ENCODE data around the gene PSMB7.

Gene PSMB7

DNA sequence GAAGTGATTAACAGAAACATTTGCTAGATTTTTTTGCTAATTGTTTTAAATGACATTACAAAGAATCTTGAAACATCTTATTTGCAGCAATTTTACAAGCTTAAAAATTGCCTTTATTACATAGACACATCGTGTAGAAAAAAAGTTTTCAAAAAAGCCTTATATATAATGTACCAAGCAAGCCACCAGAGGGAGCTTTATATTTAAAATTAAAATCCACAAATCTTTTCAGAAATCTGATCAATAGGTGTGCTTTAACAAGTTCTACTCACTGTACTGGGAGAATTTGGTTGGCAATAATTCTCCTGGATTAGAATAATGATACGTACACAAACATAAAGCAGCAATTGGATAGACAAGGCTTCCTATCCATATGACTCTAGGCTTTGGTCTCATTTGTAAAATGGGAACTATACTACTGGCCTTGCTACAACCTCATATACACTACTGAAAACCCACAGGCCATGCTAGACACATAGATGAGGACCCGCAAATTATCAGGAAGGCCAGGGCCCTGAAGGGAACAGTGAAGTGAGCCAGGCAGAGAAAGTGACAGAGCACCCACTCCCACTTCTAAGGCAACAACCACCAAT lies 4.8 kb downstream of the PSMB7 start:
- H3K9ac ChIP-seq (ENCODE audit: insufficient read length), result no peak overlapping the region
- DNase-seq (ENCODE audit: low read depth, low spot score), result no peak
- no peaks in the 10 kb centered on the region for H3K9me3 ChIP-seq (ENCODE audit: low read depth, low read length)
- no peak overlapping the region for H3K4me3 ChIP-seq
- no peak overlapping the region for H3K27ac ChIP-seq
- no peak for TF ChIP-seq FOXP2 (optimal IDR thresholded peaks at IDR 0.05; ENCODE audit: control extremely low read depth, extremely low read length, insufficient read depth)
- peaks cover 89% of the 10 kb centered on the region for H3K36me3 ChIP-seq (ENCODE audit: insufficient read depth, low read length)

DNA sequence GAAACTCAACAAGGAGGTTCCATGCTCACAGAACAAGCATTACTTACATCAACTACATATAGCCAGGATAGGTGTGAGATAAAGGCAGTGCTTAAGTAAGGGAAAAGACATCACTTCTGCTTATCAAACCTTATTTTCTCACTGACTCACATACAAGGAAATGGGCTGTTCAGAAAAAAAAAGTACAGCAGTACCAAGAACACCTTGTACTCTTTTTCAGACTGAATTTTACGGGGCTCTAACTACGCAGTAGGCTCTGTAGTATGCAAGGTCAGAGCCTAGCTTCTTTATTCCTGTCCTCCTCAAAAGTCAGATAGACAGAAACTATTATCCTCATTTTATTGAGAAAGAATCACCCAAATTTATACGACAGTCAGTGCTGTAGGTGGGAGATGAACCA lies 5.8 kb downstream of the PSMB7 start:
- Histone ChIP-seq H3K36me3 (ENCODE audit: insufficient read depth, low read length) (peaks cover 95% of the 10 kb centered on the region), H3K27ac (no peak overlapping the region)
- no peak for DNase-seq (ENCODE audit: low read depth, low spot score)

DNA sequence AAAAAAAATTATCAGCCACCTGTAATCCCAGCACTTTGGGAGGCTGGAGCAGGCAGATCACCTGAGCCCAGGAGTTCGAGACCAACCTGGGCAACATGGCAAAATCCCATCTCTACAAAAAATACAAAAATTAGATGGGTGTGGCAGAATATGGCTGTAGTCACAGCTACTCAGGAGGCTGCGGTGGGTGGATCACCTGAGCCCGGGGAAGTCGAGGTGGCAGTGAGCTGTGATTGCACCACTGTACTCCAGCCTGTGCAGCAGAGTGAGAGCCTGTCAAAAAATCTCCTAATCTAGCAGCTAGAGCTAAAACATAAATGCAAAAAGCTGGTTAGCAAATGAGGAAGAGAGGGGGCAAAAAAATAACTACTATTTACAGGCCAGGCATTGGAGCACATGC lies 12.0 kb downstream of the PSMB7 start:
- Histone ChIP-seq H3K27ac (no peak overlapping the region), H3K9ac (ENCODE audit: insufficient read length) (no peak overlapping the region), H3K9me3 (ENCODE audit: low read depth, low read length) (no peaks in the 10 kb centered on the region), H3K36me3 (ENCODE audit: insufficient read depth, low read length) (peaks cover 86% of the 10 kb centered on the region), H3K4me3 (no peak overlapping the region)
- no peak for TF ChIP-seq POLR2AphosphoS5 (IDR thresholded peaks at IDR 0.05; ENCODE audit: borderline replicate concordance, low read depth, low read length)
- TF ChIP-seq EZH2 (IDR thresholded peaks at IDR 0.05), result no peak
- DNase-seq (ENCODE audit: low read depth, low spot score), result no peak

More for the DNA sequence above, 5.8 kb downstream of the PSMB7 start:
- no peak overlapping the region for H3K9ac ChIP-seq (ENCODE audit: insufficient read length)
- no peaks in the 10 kb centered on the region for H3K9me3 ChIP-seq (ENCODE audit: low read depth, low read length)
- TF ChIP-seq EZH2 (IDR thresholded peaks at IDR 0.05), result no peak
- no peak for TF ChIP-seq POLR2AphosphoS5 (IDR thresholded peaks at IDR 0.05; ENCODE audit: borderline replicate concordance, low read depth, low read length)
- TF ChIP-seq FOXP2 (optimal IDR thresholded peaks at IDR 0.05; ENCODE audit: control extremely low read depth, extremely low read length, insufficient read depth), result no peak
- no peak overlapping the region for H3K4me3 ChIP-seq

DNA sequence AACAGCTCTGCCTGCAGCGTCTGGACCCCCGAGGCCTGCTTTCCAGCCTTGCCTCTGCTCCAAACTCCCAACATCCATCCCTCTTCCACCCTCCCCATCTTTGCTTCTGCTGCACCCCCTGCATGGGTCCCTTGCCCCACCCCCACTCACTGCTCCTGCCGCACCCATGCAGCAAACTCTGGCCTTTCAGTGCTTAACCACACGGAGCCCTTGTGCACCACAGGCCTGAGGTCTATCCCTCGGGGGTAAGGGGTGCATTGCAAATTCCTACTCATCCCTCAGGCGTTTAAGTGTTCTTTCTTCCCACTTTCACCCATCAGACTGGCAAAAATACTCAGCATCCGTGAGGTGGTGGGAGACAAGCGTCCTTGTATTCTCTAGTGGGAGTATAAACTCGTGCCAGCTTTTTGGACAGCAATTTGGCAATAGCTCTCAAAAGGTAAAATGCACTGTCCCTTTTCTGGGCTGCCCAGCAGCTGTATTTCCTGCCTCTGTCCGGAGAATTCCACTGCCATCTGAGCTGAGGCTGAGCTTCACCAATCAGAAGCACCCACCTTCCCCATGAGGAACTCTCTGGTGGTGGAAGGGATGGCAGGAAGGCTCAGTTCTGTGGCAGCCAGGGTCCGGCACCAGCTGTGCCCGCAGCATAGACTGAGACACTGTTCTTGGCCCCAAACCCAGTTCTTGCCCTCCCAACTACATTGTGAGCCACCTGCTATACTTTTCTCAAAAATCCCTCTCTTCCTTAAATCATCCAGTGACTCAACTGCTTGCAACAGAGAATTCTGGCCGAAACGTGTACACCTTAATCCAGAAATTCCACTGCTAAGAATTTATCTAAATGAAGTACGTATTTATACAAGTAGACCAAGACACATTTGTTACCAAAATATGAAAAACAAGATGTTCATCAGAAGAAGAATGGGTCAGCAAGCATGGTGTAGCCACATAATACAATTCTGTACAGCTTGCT lies 15.0 kb downstream of the PSMB7 start:
- TF ChIP-seq FOXP2 (optimal IDR thresholded peaks at IDR 0.05; ENCODE audit: control extremely low read depth, extremely low read length, insufficient read depth), result no peak
- TF ChIP-seq POLR2AphosphoS5 (IDR thresholded peaks at IDR 0.05; ENCODE audit: borderline replicate concordance, low read depth, low read length), result no peak
- no peak for TF ChIP-seq EZH2 (IDR thresholded peaks at IDR 0.05)
- no peak overlapping the region for H3K4me3 ChIP-seq
- H3K36me3 ChIP-seq (ENCODE audit: insufficient read depth, low read length), result peaks cover 74% of the 10 kb centered on the region
- H3K9me3 ChIP-seq (ENCODE audit: low read depth, low read length), result no peaks in the 10 kb centered on the region
- peak overlapping the region; percentile 33 for H3K9ac ChIP-seq (ENCODE audit: insufficient read length)
- DNase-seq (ENCODE audit: low read depth, low spot score), result no peak
- H3K27ac ChIP-seq, result no peak overlapping the region

DNA sequence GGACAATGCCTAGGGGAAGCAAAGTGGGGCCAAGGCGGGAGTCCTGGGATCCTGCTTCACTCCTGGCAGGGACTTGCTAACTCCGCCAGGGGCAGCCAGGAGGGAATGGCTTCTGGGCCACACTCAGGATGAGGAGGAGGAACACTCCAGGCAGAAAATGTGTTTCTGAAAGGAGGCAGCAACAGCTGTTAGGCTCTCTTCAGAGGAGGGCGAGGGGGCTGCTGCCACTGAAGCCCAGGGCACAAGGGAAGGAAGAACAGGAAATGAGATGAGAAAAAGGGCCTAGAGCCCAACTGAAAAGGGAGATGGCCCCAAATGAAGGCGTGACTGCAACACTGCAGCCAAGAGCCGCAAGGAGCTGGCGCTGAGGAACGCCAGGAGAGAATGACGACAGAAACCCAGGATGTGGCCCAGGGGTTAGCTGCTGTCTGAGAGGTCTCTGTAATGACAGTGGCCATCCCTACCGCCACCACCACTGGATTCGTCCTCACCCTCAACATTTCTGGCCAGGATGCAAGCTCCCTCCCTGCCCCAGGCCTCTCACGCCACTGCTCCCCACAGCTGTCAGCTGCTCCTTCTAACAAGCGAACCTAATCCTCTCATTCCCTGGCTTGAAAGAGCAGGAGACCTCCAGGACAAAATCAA lies 15.8 kb downstream of the PSMB7 start:
- no peak overlapping the region for H3K27ac ChIP-seq
- DNase-seq (ENCODE audit: low read depth, low spot score), result no peak

DNA sequence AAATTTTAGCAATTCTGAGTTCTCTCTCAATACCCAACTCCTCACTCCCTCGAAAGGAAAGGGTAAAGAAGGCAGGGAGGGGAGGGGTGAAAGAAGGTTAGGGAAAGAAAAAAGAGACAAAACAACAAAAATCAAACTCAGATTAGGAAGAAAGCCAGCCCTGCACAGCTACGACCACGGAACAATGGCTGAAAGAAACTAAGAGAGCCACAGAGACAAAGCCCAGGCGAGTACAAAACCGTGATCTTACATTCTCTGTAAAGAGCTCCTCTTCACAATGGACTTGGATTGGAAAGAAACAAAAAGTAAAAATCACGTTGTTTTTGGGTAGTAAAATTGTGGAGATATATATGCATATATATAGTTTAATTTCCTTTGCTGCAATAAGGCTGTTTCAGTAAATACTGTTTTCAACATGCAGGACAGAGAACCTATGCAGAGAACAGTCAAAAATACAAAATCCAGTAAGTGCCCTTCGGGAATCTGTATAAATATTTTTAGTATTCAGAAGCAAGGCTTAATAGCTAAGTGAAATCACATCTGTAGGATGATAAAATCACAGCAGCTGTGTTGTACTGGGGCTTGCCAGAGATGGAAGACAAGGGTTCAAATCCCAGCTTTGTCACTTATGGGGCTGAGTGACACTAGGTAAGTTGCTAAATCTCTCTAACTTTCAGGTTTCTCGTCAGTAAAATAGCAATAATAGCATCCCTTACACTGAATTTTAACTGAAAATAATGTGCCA lies 16.9 kb downstream of the PSMB7 start:
- no peak overlapping the region for H3K9ac ChIP-seq (ENCODE audit: insufficient read length)
- H3K9me3 ChIP-seq (ENCODE audit: low read depth, low read length), result no peaks in the 10 kb centered on the region
- TF ChIP-seq EZH2 (IDR thresholded peaks at IDR 0.05), result no peak
- TF ChIP-seq POLR2AphosphoS5 (IDR thresholded peaks at IDR 0.05; ENCODE audit: borderline replicate concordance, low read depth, low read length), result no peak
- TF ChIP-seq FOXP2 (optimal IDR thresholded peaks at IDR 0.05; ENCODE audit: control extremely low read depth, extremely low read length, insufficient read depth), result no peak
- no peak overlapping the region for H3K4me3 ChIP-seq
- peaks cover 72% of the 10 kb centered on the region for H3K36me3 ChIP-seq (ENCODE audit: insufficient read depth, low read length)
- H3K27ac ChIP-seq, result peak overlapping the region; percentile 42; the same call in 1 of the 2 replicates
- no peak for DNase-seq (ENCODE audit: low read depth, low spot score)

More for the DNA sequence above, 15.8 kb downstream of the PSMB7 start:
- TF ChIP-seq POLR2AphosphoS5 (IDR thresholded peaks at IDR 0.05; ENCODE audit: borderline replicate concordance, low read depth, low read length) (no peak), FOXP2 (optimal IDR thresholded peaks at IDR 0.05; ENCODE audit: control extremely low read depth, extremely low read length, insufficient read depth) (no peak), EZH2 (IDR thresholded peaks at IDR 0.05) (no peak)
- H3K4me3 ChIP-seq, result no peak overlapping the region
- H3K9me3 ChIP-seq (ENCODE audit: low read depth, low read length), result no peaks in the 10 kb centered on the region
- no peak overlapping the region for H3K9ac ChIP-seq (ENCODE audit: insufficient read length)
- H3K36me3 ChIP-seq (ENCODE audit: insufficient read depth, low read length), result peaks cover 74% of the 10 kb centered on the region

DNA sequence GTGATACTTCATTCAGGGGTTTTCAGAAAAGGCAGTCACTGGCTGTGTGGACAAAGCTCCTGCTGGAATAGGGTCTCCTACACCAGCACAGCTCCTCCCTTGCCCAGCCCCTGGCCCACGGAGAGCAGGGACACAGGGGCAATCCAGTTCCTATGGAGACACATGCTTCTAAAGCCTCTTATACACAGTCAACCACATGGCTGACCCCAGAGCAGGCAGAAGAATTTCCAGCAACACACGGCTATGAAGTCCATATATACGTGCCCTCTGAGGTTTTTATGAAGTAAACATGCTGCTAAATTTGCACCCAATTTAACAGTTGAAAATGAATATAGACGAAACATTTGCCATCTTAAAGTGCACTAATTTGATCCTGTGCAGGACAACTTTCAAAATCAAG lies 19.4 kb downstream of the PSMB7 start:
- DNase-seq (ENCODE audit: low read depth, low spot score), result no peak
- TF ChIP-seq POLR2AphosphoS5 (IDR thresholded peaks at IDR 0.05; ENCODE audit: borderline replicate concordance, low read depth, low read length) (no peak), FOXP2 (optimal IDR thresholded peaks at IDR 0.05; ENCODE audit: control extremely low read depth, extremely low read length, insufficient read depth) (no peak), EZH2 (IDR thresholded peaks at IDR 0.05) (no peak)
- Histone ChIP-seq H3K9me3 (ENCODE audit: low read depth, low read length) (no peaks in the 10 kb centered on the region), H3K27ac (no peak overlapping the region), H3K4me3 (no peak overlapping the region), H3K36me3 (ENCODE audit: insufficient read depth, low read length) (peaks cover 47% of the 10 kb centered on the region), H3K9ac (ENCODE audit: insufficient read length) (no peak overlapping the region)

DNA sequence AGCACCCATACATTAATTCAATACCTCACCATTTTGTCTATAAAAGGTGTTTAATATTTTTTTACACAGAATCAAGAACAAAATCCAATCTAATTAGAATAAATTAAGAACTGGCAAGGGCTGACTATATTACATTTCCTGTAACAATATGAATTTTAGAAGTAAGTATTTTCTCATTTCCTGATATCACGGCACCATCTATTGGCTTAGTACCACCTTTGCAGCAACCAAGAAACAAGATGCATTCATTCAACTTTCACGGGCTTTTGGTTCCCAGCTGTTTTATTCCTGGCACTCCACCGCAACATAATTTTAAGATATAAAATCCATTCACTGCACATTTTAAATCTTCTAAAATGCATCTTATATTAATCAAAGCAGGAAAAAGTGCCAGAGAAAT lies 20.6 kb downstream of the PSMB7 start:
- DNase-seq (ENCODE audit: low read depth, low spot score), result no peak
- peaks cover 38% of the 10 kb centered on the region for H3K36me3 ChIP-seq (ENCODE audit: insufficient read depth, low read length)
- H3K27ac ChIP-seq, result peak overlapping the region; percentile 84
- peak overlapping the region; percentile 34 for H3K9ac ChIP-seq (ENCODE audit: insufficient read length)
- no peaks in the 10 kb centered on the region for H3K9me3 ChIP-seq (ENCODE audit: low read depth, low read length)
- TF ChIP-seq FOXP2 (optimal IDR thresholded peaks at IDR 0.05; ENCODE audit: control extremely low read depth, extremely low read length, insufficient read depth) (no peak), EZH2 (IDR thresholded peaks at IDR 0.05) (no peak), POLR2AphosphoS5 (IDR thresholded peaks at IDR 0.05; ENCODE audit: borderline replicate concordance, low read depth, low read length) (no peak)
- H3K4me3 ChIP-seq, result no peak overlapping the region

Measured in SK-N-MC (cell line).